ENCODE results near the gene CCDC28B. TPM values are rescaled to one million over a fixed set of nuclear protein-coding genes. Genes with fewer than 3 reads are reported as not detected.
A peak's percentile ranks its signal among the peaks of the same experiment; 100 is the strongest.

Gene CCDC28B
- total RNA-seq, 2 donors from 2014 or later: 9.5 to 11.2 TPM

- H3K27me3 ChIP-seq: no peaks in the 10 kb centered on the region
- H3K27ac ChIP-seq: peak overlapping the region; percentile 66 to 67
- DNase-seq (ENCODE audit: low spot score): peak; percentile 88
- no peak overlapping the region for H3K4me3 ChIP-seq
- no peaks in the 10 kb centered on the region for H3K9me3 ChIP-seq
- H3K36me3 ChIP-seq: no peaks in the 10 kb centered on the region
- peaks cover 0 to 56% of the 10 kb centered on the region in 2 donors for H3K4me1 ChIP-seq
- peak; percentile 78 to 94 for TF ChIP-seq CTCF (IDR thresholded peaks at IDR 0.05)
Observed at GRCh38 chr1:32247983-32248889, 47.8 kb downstream of the CCDC28B start.

GRCh38 chr1:32249831-32250525 is 49.6 kb downstream of the CCDC28B start:
- peak overlapping the region; percentile 62 to 66 for H3K27ac ChIP-seq

GRCh38 chr1:32250893-32251716 is 50.7 kb downstream of the CCDC28B start, which contains the start of gene LCK:
LCK (plus strand) TSS chr1:32251265; CDS start chr1:32274330, 23,065 bp downstream.
- H3K4me3 ChIP-seq: no peak within 1 kb of the TSS
- no peak for TF ChIP-seq CTCF (IDR thresholded peaks at IDR 0.05)
- H3K4me1 ChIP-seq: peaks cover 0 to 54% of the 10 kb centered on the region in 2 donors
- H3K27me3 ChIP-seq: no peaks in the 10 kb centered on the region
- H3K27ac ChIP-seq: peak within 1 kb of the TSS; percentile 59 to 66
- DNase-seq (ENCODE audit: low spot score): no peak
- no peaks in the 10 kb centered on the region for H3K36me3 ChIP-seq
- H3K9me3 ChIP-seq: no peaks in the 10 kb centered on the region

More at GRCh38 chr1:32249831-32250525, 49.6 kb downstream of the CCDC28B start:
- TF ChIP-seq CTCF (IDR thresholded peaks at IDR 0.05): no peak
- no peaks in the 10 kb centered on the region for H3K27me3 ChIP-seq
- H3K36me3 ChIP-seq: no peaks in the 10 kb centered on the region
- H3K4me1 ChIP-seq: peaks cover 0 to 56% of the 10 kb centered on the region in 2 donors
- no peaks in the 10 kb centered on the region for H3K9me3 ChIP-seq
- no peak overlapping the region for H3K4me3 ChIP-seq
- DNase-seq (ENCODE audit: low spot score): no peak

Other genes starting within 250 kb of the CCDC28B start
- 10 to 100 TPM; 44.5 to 47.2 TPM for gene KHDRBS1, start 186.7 kb upstream of the CCDC28B start, total RNA-seq
- 1 to 10 TPM; 3.2 to 5.0 TPM for gene TMEM39B, start 127.7 kb upstream of the CCDC28B start, total RNA-seq
- gene KPNA6, start 92.5 kb upstream of the CCDC28B start, total RNA-seq: 10 to 100 TPM; 47.3 to 54.6 TPM
- 10 to 100 TPM; 16.1 to 29.4 TPM for gene TXLNA, start 20.9 kb upstream of the CCDC28B start, total RNA-seq
- gene IQCC, start 5.1 kb downstream of the CCDC28B start, total RNA-seq: 1 to 10 TPM in 1 of 2 donors, under 1 TPM in 1; 0.48 to 1.3 TPM
- gene DCDC2B, start 8.5 kb downstream of the CCDC28B start, total RNA-seq: not detected
- 1 to 10 TPM; 8.1 to 8.9 TPM for gene TMEM234, start 21.8 kb downstream of the CCDC28B start, total RNA-seq
- gene EIF3I, start 21.8 kb downstream of the CCDC28B start, total RNA-seq: 100 to 1,000 TPM; 123 to 131 TPM
- 1 to 10 TPM; 2.1 to 6.4 TPM for gene FAM167B, start 46.6 kb downstream of the CCDC28B start, total RNA-seq
- under 1 TPM; 0.74 to 0.98 TPM for gene LCK, start 50.7 kb downstream of the CCDC28B start, total RNA-seq
- 10 to 100 TPM; 21.8 to 28.0 TPM for gene HDAC1, start 91.5 kb downstream of the CCDC28B start, total RNA-seq
- gene MARCKSL1, start 135.6 kb downstream of the CCDC28B start, total RNA-seq: 10 to 100 TPM in 1 of 2 donors, 1 to 10 TPM in 1; 9.5 to 34.5 TPM
- gene FAM229A, start 161.9 kb downstream of the CCDC28B start, total RNA-seq: 1 to 10 TPM in 1 of 2 donors, under 1 TPM in 1; 0.89 to 7.5 TPM
- gene TSSK3, start 161.9 kb downstream of the CCDC28B start, total RNA-seq: under 1 TPM; 0.63 to 0.70 TPM
- gene BSDC1, start 193.8 kb downstream of the CCDC28B start, total RNA-seq: 10 to 100 TPM; 47.1 to 49.7 TPM